GM23338 (cell line): ENCODE data around the gene FBXW4. TPM values are rescaled to one million over a fixed set of nuclear protein-coding genes. Genes with fewer than 3 reads are reported as not detected.

Experiments used
- ATAC-seq: fragments of 200-7000 bp; cut with Tn5 transposase; 3 replicates; pipeline ENCODE4 v1.9.1; 2020
- DNase-seq: peaks from one replicate; pipeline ENCODE4 v3.0.0-alpha.2; 2015; ENCODE audit warnings: low spot score
- H2AFZ ChIP-seq: fragments of 200-600 bp; sonication (generic); 2 replicates; pipeline ENCODE4 v1.8.0; 2016; ENCODE audit warnings: antibody characterized with exemption, mild to moderate bottlenecking, moderate library complexity
- H3F3A ChIP-seq: fragments of 200-600 bp; sonication (generic); replicated peaks from 2 replicates; pipeline ENCODE4 v1.8.0; 2017; ENCODE audit warnings: antibody characterized with exemption, mixed run types, low read depth
- H3K27ac ChIP-seq: fragments of 200-600 bp; sonication (generic); 2 replicates; pipeline ENCODE4 v1.6.1; 2016; ENCODE audit warnings: low read depth
- H3K27me3 ChIP-seq: fragments of 200-600 bp; sonication (generic); 2 replicates; pipeline ENCODE4 v1.8.0; 2016; ENCODE audit warnings: mild to moderate bottlenecking, mixed run types, moderate library complexity; ENCODE audit not compliant: insufficient read depth
- H3K36me3 ChIP-seq: fragments of 200-600 bp; sonication (generic); 2 replicates; pipeline ENCODE4 v1.8.0; 2016; ENCODE audit warnings: mild to moderate bottlenecking; ENCODE audit not compliant: insufficient read depth
- H3K4me1 ChIP-seq: fragments of 200-600 bp; sonication (generic); 2 replicates; pipeline ENCODE4 v1.8.0; 2016; ENCODE audit warnings: mild to moderate bottlenecking, moderate library complexity; ENCODE audit not compliant: insufficient read depth
- H3K4me2 ChIP-seq: fragments of 200-600 bp; sonication (generic); 2 replicates; pipeline ENCODE4 v1.7.1; 2017; ENCODE audit warnings: mixed run types
- H3K4me3 ChIP-seq: fragments of 200-600 bp; sonication (generic); 2 replicates; pipeline ENCODE4 v1.6.1; 2016; ENCODE audit warnings: mixed run types
- H3K79me2 ChIP-seq: fragments of 200-600 bp; sonication (generic); replicated peaks from 2 replicates; pipeline ENCODE4 v1.8.0; 2017; ENCODE audit warnings: mild to moderate bottlenecking; ENCODE audit not compliant: insufficient read depth
- H3K9me2 ChIP-seq: fragments of 200-600 bp; sonication (generic); 2 replicates; pipeline ENCODE4 v1.8.0; 2017; ENCODE audit not compliant: insufficient read depth
- H4K20me1 ChIP-seq: fragments of 200-600 bp; sonication (generic); replicated peaks from 2 replicates; pipeline ENCODE4 v1.8.0; 2017; ENCODE audit warnings: mild to moderate bottlenecking; ENCODE audit not compliant: insufficient read depth
- H3K27ac Mint-ChIP-seq: 2 replicates; pipeline ENCODE4 v1.8.0; 2020; ENCODE audit warnings: inconsistent platforms, mild to moderate bottlenecking, moderate library complexity, mixed read lengths
- H3K27me3 Mint-ChIP-seq: 3 replicates; pipeline ENCODE4 v1.8.0; 2022; ENCODE audit warnings: low read depth, mild to moderate bottlenecking, moderate library complexity, mixed read lengths, inconsistent platforms; ENCODE audit not compliant: insufficient read depth, poor library complexity
- H3K36me3 Mint-ChIP-seq: 3 replicates; pipeline ENCODE4 v1.8.0; 2021; ENCODE audit warnings: low read depth, mild to moderate bottlenecking, inconsistent platforms, moderate library complexity, mixed read lengths
- H3K4me1 Mint-ChIP-seq: 3 replicates; pipeline ENCODE4 v1.8.0; 2020; ENCODE audit warnings: mild to moderate bottlenecking, inconsistent platforms, mixed read lengths
- H3K4me3 Mint-ChIP-seq: 3 replicates; pipeline ENCODE4 v1.8.0; 2021; ENCODE audit warnings: moderate library complexity, mild to moderate bottlenecking, inconsistent platforms, mixed read lengths
- H3K9me3 Mint-ChIP-seq: 3 replicates; pipeline ENCODE4 v1.8.0; 2020; ENCODE audit warnings: moderate library complexity, mild to moderate bottlenecking, inconsistent platforms, mixed read lengths
- EZH2 ChIP-seq: fragments of 200-600 bp; sonication (generic); IDR thresholded peaks from one replicate; pipeline ENCODE4 v1.8.0; 2017; ENCODE audit warnings: antibody characterized with exemption, mild to moderate bottlenecking, low read depth; ENCODE audit not compliant: unreplicated experiment
- POLR2AphosphoS5 ChIP-seq: IDR thresholded peaks from 2 replicates; pipeline ENCODE4 v1.6.1; 2016; ENCODE audit warnings: antibody characterized with exemption, low read depth
- ZNF114 ChIP-seq: fragments of 250-450 bp; sonication (Bioruptor Pico); IDR thresholded peaks from 2 replicates; pipeline ENCODE4 v1.5.0; 2020; ENCODE audit warnings: mild to moderate bottlenecking, moderate library complexity
- polyA plus RNA-seq: library from polyadenylated mRNA; unstranded; fragments of >200 nt; fragmentation: Nextera tagmentation; extraction: Ambion mirVana; gene quantifications from 2 replicates; pipeline ENCODE4 v1.2.1, GENCODE V29; 2016
- total RNA-seq: library from RNA; depleted of rRNA; stranded (reverse); fragments of >200 nt; shearing (Covaris generic); gene quantifications from 2 replicates; pipeline ENCODE4 v1.2.3, GENCODE V29; 2014
- TF ChIP-seq, protein P1 (sequence below): fragments of 250-450 bp; sonication (Bioruptor Pico); IDR thresholded peaks from 2 replicates; pipeline ENCODE4 v1.5.0; 2020; ENCODE audit warnings: mild to moderate bottlenecking, moderate library complexity
- TF ChIP-seq, protein P2 (sequence below): IDR thresholded peaks from one replicate; pipeline ENCODE4 v1.6.1; 2018; ENCODE audit warnings: antibody characterized with exemption; ENCODE audit not compliant: unreplicated experiment

Gene FBXW4
- total and polyA plus RNA-seq, 2 experiments from 2014 or later = 8.0 to 18.6 TPM

DNA sequence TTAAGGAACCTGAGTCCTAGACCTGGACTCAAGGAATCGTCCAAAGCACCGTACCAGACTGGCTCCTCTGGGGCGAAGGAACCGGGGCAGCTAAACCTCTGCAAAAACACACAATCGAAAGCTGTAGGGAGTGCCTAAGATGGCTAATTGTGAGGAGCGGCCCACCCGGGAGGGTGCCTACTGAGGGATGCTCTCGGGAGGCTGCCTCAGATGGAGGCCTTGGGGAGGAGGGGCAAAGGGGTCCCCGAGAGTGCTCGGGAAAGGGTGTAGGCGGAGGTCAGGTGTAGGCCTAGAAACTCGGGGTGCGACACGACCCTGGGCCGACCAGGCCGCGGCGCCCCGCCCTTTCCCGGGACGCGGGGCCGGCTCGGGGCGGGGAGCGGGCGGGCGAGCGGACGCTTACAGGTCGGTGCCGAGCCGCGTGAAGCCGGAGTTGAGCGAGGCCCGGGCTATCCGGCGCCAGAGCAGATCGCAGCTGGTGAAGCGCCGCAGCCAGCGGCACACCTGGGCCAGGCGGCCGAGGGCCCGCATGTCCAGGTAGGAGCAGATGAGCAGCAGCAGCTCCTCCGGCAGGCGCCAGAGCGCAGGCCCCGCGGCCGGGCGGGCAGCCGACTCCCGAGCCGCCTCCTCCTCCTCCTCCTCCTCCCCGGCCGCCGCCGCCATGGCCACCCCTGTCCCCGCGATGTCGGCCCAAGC, 844 bp downstream of the FBXW4 start (continued):
- TF ChIP-seq, protein P1, sequence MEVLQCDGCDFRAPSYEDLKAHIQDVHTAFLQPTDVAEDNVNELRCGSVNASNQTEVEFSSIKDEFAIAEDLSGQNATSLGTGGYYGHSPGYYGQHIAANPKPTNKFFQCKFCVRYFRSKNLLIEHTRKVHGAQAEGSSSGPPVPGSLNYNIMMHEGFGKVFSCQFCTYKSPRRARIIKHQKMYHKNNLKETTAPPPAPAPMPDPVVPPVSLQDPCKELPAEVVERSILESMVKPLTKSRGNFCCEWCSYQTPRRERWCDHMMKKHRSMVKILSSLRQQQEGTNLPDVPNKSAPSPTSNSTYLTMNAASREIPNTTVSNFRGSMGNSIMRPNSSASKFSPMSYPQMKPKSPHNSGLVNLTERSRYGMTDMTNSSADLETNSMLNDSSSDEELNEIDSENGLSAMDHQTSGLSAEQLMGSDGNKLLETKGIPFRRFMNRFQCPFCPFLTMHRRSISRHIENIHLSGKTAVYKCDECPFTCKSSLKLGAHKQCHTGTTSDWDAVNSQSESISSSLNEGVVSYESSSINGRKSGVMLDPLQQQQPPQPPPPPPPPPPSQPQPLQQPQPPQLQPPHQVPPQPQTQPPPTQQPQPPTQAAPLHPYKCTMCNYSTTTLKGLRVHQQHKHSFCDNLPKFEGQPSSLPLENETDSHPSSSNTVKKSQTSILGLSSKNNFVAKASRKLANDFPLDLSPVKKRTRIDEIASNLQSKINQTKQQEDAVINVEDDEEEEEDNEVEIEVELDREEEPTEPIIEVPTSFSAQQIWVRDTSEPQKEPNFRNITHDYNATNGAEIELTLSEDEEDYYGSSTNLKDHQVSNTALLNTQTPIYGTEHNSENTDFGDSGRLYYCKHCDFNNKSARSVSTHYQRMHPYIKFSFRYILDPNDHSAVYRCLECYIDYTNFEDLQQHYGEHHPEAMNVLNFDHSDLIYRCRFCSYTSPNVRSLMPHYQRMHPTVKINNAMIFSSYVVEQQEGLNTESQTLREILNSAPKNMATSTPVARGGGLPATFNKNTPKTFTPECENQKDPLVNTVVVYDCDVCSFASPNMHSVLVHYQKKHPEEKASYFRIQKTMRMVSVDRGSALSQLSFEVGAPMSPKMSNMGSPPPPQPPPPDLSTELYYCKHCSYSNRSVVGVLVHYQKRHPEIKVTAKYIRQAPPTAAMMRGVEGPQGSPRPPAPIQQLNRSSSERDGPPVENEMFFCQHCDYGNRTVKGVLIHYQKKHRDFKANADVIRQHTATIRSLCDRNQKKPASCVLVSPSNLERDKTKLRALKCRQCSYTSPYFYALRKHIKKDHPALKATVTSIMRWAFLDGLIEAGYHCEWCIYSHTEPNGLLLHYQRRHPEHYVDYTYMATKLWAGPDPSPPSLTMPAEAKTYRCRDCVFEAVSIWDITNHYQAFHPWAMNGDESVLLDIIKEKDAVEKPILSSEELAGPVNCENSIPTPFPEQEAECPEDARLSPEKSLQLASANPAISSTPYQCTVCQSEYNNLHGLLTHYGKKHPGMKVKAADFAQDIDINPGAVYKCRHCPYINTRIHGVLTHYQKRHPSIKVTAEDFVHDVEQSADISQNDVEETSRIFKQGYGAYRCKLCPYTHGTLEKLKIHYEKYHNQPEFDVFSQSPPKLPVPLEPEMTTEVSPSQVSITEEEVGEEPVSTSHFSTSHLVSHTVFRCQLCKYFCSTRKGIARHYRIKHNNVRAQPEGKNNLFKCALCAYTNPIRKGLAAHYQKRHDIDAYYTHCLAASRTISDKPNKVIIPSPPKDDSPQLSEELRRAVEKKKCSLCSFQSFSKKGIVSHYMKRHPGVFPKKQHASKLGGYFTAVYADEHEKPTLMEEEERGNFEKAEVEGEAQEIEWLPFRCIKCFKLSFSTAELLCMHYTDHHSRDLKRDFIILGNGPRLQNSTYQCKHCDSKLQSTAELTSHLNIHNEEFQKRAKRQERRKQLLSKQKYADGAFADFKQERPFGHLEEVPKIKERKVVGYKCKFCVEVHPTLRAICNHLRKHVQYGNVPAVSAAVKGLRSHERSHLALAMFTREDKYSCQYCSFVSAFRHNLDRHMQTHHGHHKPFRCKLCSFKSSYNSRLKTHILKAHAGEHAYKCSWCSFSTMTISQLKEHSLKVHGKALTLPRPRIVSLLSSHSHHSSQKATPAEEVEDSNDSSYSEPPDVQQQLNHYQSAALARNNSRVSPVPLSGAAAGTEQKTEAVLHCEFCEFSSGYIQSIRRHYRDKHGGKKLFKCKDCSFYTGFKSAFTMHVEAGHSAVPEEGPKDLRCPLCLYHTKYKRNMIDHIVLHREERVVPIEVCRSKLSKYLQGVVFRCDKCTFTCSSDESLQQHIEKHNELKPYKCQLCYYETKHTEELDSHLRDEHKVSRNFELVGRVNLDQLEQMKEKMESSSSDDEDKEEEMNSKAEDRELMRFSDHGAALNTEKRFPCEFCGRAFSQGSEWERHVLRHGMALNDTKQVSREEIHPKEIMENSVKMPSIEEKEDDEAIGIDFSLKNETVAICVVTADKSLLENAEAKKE (CRISPR knock-in tag) = no peak
- TF ChIP-seq POLR2AphosphoS5 = peak; percentile 45; the same call in 1 of the 2 replicates

DNA sequence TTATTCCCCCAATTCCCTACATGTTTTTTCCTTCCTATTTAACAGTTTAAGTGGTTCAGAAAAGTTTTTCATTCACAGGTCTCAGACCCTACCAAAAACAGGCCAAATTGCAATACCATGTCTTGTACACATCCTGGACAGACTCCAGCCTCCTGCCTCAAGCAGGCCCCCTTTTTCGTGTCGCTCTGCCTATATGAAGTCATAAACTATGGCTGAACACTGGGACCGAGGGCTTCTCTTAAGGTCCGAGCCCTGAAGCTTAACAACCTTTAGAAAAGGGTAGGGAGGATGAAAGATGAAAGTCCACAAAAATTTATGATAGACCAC, 1.4 kb downstream of the FBXW4 start:
- peak overlapping the region; percentile 89 for H3K4me3 Mint-ChIP-seq
- H3K27me3 Mint-ChIP-seq = peaks cover 9% of the 10 kb centered on the region
- H3K4me1 Mint-ChIP-seq = peaks cover 37% of the 10 kb centered on the region
- peak overlapping the region; percentile 82 for H3K4me3 ChIP-seq
- no peaks in the 10 kb centered on the region for H3K36me3 Mint-ChIP-seq
- H3K79me2 ChIP-seq = peaks cover 33% of the 10 kb centered on the region; the same call in 1 of the 2 replicates
- H3K27ac Mint-ChIP-seq = peak overlapping the region; percentile 94
- H3F3A ChIP-seq = 0 out of 2 replicates have a peak, but pooled peaks cover 10% of the 10 kb centered on the region
- peaks cover 3% of the 10 kb centered on the region; the same call in 1 of the 2 replicates for H3K9me2 ChIP-seq
- ATAC-seq (no peak), DNase-seq (no peak)
- H2AFZ ChIP-seq = peak overlapping the region; percentile 89
- peak overlapping the region; percentile 96 for H3K27ac ChIP-seq
- peaks cover 22% of the 10 kb centered on the region for H3K4me1 ChIP-seq
- no peaks in the 10 kb centered on the region for H3K9me3 Mint-ChIP-seq
- peak overlapping the region; percentile 92 for H3K4me2 ChIP-seq
- H3K27me3 ChIP-seq = no peaks in the 10 kb centered on the region
- no peaks in the 10 kb centered on the region; the same call in 1 of the 2 replicates for H4K20me1 ChIP-seq
- H3K36me3 ChIP-seq = no peaks in the 10 kb centered on the region
- TF ChIP-seq, protein P2, sequence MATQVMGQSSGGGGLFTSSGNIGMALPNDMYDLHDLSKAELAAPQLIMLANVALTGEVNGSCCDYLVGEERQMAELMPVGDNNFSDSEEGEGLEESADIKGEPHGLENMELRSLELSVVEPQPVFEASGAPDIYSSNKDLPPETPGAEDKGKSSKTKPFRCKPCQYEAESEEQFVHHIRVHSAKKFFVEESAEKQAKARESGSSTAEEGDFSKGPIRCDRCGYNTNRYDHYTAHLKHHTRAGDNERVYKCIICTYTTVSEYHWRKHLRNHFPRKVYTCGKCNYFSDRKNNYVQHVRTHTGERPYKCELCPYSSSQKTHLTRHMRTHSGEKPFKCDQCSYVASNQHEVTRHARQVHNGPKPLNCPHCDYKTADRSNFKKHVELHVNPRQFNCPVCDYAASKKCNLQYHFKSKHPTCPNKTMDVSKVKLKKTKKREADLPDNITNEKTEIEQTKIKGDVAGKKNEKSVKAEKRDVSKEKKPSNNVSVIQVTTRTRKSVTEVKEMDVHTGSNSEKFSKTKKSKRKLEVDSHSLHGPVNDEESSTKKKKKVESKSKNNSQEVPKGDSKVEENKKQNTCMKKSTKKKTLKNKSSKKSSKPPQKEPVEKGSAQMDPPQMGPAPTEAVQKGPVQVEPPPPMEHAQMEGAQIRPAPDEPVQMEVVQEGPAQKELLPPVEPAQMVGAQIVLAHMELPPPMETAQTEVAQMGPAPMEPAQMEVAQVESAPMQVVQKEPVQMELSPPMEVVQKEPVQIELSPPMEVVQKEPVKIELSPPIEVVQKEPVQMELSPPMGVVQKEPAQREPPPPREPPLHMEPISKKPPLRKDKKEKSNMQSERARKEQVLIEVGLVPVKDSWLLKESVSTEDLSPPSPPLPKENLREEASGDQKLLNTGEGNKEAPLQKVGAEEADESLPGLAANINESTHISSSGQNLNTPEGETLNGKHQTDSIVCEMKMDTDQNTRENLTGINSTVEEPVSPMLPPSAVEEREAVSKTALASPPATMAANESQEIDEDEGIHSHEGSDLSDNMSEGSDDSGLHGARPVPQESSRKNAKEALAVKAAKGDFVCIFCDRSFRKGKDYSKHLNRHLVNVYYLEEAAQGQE = no peak
- TF ChIP-seq ZNF114 (CRISPR knock-in tag) (no peak), EZH2 (no peak), POLR2AphosphoS5 (no peak)
